Lower leg skin (tissue), 4 donors: ENCODE data around the gene HDAC4. TPM values are rescaled to one million over a fixed set of nuclear protein-coding genes. Genes with fewer than 3 reads are reported as not detected.

Source experiments
- DNase-seq, 2 donors: peaks; one replicate each; pipeline ENCODE4 v3.0.0-alpha.2; 2019; ENCODE audit warnings: low spot score in 2 of 2
- H3K4me3 ChIP-seq: fragments of 200-600 bp; sonication (generic); 2 replicates; pipeline ENCODE4 v1.5.1; 2017; ENCODE audit warnings: mild to moderate bottlenecking, low read depth; ENCODE audit not compliant: poor library complexity, severe bottlenecking
- CTCF ChIP-seq, 3 donors: fragments of 450-650 bp; IDR thresholded peaks; one replicate each; pipeline ENCODE4 v1.5.1; 2016; ENCODE audit warnings: antibody characterized with exemption in 3 of 3, mild to moderate bottlenecking in 3 of 3, moderate library complexity in 2 of 3
- POLR2A ChIP-seq, 2 donors: fragments of 450-650 bp; IDR thresholded peaks; one replicate each; pipeline ENCODE4 v1.6.1; 2016 to 2017; ENCODE audit warnings: antibody characterized with exemption in 2 of 2, mild to moderate bottlenecking in 1 of 2, moderate library complexity in 1 of 2
- WGBS, 2 donors: methylation state at CpG; one replicate each; pipeline ENCODE4 v1.1.5; 2018; 5-methylcytosine and 5-hydroxymethylcytosine counted together
- intact Hi-C: fragments of 100-400 bp; cut with DNase I; formaldehyde crosslinking; loops from one replicate; pipeline ENCODE4 v1.15.0; 2023; ENCODE audit warnings: low total_unique reads
- total RNA-seq, 4 donors: library from RNA; depleted of rRNA; stranded (reverse); fragments of >200 nt; gene quantifications; one replicate each; pipeline ENCODE4 v1.1.0, GENCODE V29; 2016

HDAC4 gene
- total RNA-seq, 4 donors from 2014 or later, result 27.4 to 85.5 (median 57.9) TPM

- no peak overlapping the region for H3K4me3 ChIP-seq
- 91 to 94% methylated on average over 23 of the region's 23 CpGs for WGBS, 2 donors
Measured at GRCh38 chr2:239343946-239344856, 56.6 kb downstream of the HDAC4 start.

GRCh38 chr2:239343460-239343859 lies 57.4 kb downstream of the HDAC4 start:
- intact Hi-C loops, result no loop called here
- WGBS, 2 donors, result 92 to 97% methylated on average over 10 of the region's 10 CpGs
- TF ChIP-seq CTCF (IDR thresholded peaks at IDR 0.05), result no peak
- TF ChIP-seq POLR2A (IDR thresholded peaks at IDR 0.05), result no peak

More at GRCh38 chr2:239343946-239344856, 56.6 kb downstream of the HDAC4 start:
- DNase-seq, result peak in 1 of 2 donors; percentile 76
- intact Hi-C loops, result no loop called here
- TF ChIP-seq POLR2A (IDR thresholded peaks at IDR 0.05) (no peak), CTCF (IDR thresholded peaks at IDR 0.05) (no peak)

GRCh38 chr2:239341840-239342239 lies 59.0 kb downstream of the HDAC4 start:
- DNase-seq, result peak in 1 of 2 donors; percentile 57
- intact Hi-C loops, result no loop called here
- no peak overlapping the region for H3K4me3 ChIP-seq
- no peak for TF ChIP-seq CTCF (IDR thresholded peaks at IDR 0.05)
- TF ChIP-seq POLR2A (IDR thresholded peaks at IDR 0.05), result no peak
- WGBS, 2 donors, result 88 to 94% methylated on average over 2 of the region's 2 CpGs

More at GRCh38 chr2:239343460-239343859, 57.4 kb downstream of the HDAC4 start:
- DNase-seq, result peak in 1 of 2 donors; percentile 50
- H3K4me3 ChIP-seq, result no peak overlapping the region

- no peak for TF ChIP-seq CTCF (IDR thresholded peaks at IDR 0.05)
- TF ChIP-seq POLR2A (IDR thresholded peaks at IDR 0.05), result no peak
- DNase-seq, result peak in 1 of 2 donors; percentile 76
- intact Hi-C loops, result no loop called here
- H3K4me3 ChIP-seq, result no peak overlapping the region
- 80 to 84% methylated on average over 8 of the region's 8 CpGs for WGBS, 2 donors
Measured at GRCh38 chr2:239341146-239341732, 59.6 kb downstream of the HDAC4 start.

- intact Hi-C loops, result no loop called here
Measured at GRCh38 chr2:239339726-239340601, 60.9 kb downstream of the HDAC4 start.

More at GRCh38 chr2:239339726-239340601, 60.9 kb downstream of the HDAC4 start:
- TF ChIP-seq CTCF (IDR thresholded peaks at IDR 0.05) (no peak), POLR2A (IDR thresholded peaks at IDR 0.05) (no peak)
- H3K4me3 ChIP-seq, result no peak overlapping the region
- DNase-seq, result peak in 1 of 2 donors; percentile 76
- 84% methylated on average over 7 of the region's 7 CpGs for WGBS, 2 donors
